DOHH2 (cell line): ENCODE measurements around the gene STIL.
A peak's percentile ranks its signal among the peaks of the same experiment; 100 is the strongest.

Experiments used
- H3F3A ChIP-seq: fragments of 200-600 bp; sonication (generic), shearing (Covaris generic); 2 replicates; pipeline ENCODE4 v1.6.0; 2016; ENCODE audit warnings: antibody characterized with exemption, mild to moderate bottlenecking; ENCODE audit not compliant: control insufficient read depth, insufficient read depth
- H3K27ac ChIP-seq: fragments of 200-600 bp; sonication (generic); 2 replicates; pipeline ENCODE4 v1.5.1; 2014; ENCODE audit warnings: low read depth, mild to moderate bottlenecking, low read length, moderate library complexity
- H3K27me3 ChIP-seq: fragments of 200-600 bp; sonication (generic); 2 replicates; pipeline ENCODE4 v1.6.1; 2014; ENCODE audit warnings: mild to moderate bottlenecking, low read length, mixed read lengths; ENCODE audit not compliant: control insufficient read depth
- H3K36me3 ChIP-seq: fragments of 200-600 bp; sonication (generic); 2 replicates; pipeline ENCODE4 v1.6.1; 2014; ENCODE audit warnings: mild to moderate bottlenecking, low read length, moderate library complexity, mixed read lengths; ENCODE audit not compliant: control insufficient read depth
- H3K4me1 ChIP-seq: fragments of 200-600 bp; sonication (generic); 2 replicates; pipeline ENCODE4 v1.6.1; 2014; ENCODE audit warnings: mild to moderate bottlenecking, low read length, mixed read lengths; ENCODE audit not compliant: control insufficient read depth
- H3K4me2 ChIP-seq: fragments of 200-600 bp; sonication (generic); 2 replicates; pipeline ENCODE4 v1.6.0; 2014; ENCODE audit warnings: mild to moderate bottlenecking, low read length, moderate library complexity
- H3K4me3 ChIP-seq: fragments of 200-600 bp; sonication (generic); 2 replicates; pipeline ENCODE4 v1.5.1; 2014; ENCODE audit warnings: mild to moderate bottlenecking, low read length, mixed read lengths
- H3K79me2 ChIP-seq: fragments of 200-600 bp; sonication (generic); 2 replicates; pipeline ENCODE4 v1.6.1; 2014; ENCODE audit warnings: mild to moderate bottlenecking, low read length, mixed read lengths; ENCODE audit not compliant: control insufficient read depth
- H3K9me2 ChIP-seq: fragments of 200-600 bp; sonication (generic); replicated peaks from 2 replicates; pipeline ENCODE4 v1.6.1; 2014; ENCODE audit warnings: mild to moderate bottlenecking, low read length, mixed read lengths; ENCODE audit not compliant: control insufficient read depth
- H3K9me3 ChIP-seq: fragments of 200-600 bp; sonication (generic); 2 replicates; pipeline ENCODE4 v1.6.1; 2014; ENCODE audit warnings: antibody characterized with exemption, low read length, mixed read lengths; ENCODE audit not compliant: control insufficient read depth, insufficient read depth
- H4K20me1 ChIP-seq: fragments of 200-600 bp; sonication (generic); 2 replicates; pipeline ENCODE4 v1.6.0; 2014; ENCODE audit warnings: low read depth, mild to moderate bottlenecking, antibody characterized with exemption, low read length, moderate library complexity; ENCODE audit not compliant: control insufficient read depth, insufficient read depth
- EZH2phosphoT487 ChIP-seq: fragments of 200-600 bp; sonication (generic); IDR thresholded peaks from 2 replicates; pipeline ENCODE4 v1.6.1; 2017; ENCODE audit warnings: borderline replicate concordance, mild to moderate bottlenecking, antibody characterized with exemption, low read length, moderate library complexity, mixed read lengths
- TF ChIP-seq, protein P1 (sequence below): fragments of 200-600 bp; sonication (generic); IDR thresholded peaks from one replicate; pipeline ENCODE4 v1.5.1; 2014; ENCODE audit warnings: antibody characterized with exemption, mild to moderate bottlenecking, low read depth, low read length; ENCODE audit not compliant: poor library complexity, severe bottlenecking

STIL gene

DNA sequence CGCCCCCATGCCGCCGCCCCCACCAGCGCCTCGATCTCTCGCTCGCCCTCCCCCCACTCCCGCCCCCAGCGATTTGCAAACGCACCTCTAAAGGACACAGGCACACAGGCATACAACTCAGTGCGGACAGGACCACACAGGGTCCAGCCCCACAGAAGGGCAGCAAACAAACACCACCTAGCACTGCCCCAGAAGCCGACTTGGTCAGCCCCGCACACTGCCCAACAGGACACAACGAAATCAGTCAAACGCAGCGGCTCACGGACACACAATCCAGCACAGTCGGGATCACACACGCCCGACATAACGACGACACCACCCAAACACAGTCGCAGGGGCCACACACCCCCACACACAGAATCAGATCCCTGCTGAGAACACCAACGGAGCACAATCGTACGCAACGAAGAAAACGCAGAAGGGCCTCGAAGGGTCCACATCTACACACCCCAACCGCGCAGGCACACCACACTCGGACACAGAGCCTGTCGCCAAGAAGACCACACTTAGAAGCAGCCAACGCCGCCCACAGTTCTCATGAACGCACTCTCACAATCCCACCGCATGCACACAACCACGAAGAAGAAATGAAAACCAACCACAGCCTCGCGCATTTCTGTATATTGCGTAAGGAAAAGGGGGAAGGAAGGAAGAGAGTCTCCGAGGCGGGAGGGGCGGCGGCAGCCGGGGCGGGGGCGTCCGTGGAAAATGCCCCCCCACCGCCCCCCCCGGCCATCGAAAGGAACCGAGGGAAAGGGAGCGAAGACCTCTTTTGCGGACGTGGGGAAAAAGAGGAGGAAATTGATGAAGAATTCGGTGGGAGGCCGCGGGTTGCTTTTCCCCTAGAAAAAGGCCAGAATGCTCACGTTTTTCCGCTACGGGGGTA is 82.4 kb downstream of the STIL start:
- no peaks in the 10 kb centered on the region for H3K4me1 ChIP-seq
- peak; percentile 95 for TF ChIP-seq EZH2phosphoT487
- TF ChIP-seq, protein P1, sequence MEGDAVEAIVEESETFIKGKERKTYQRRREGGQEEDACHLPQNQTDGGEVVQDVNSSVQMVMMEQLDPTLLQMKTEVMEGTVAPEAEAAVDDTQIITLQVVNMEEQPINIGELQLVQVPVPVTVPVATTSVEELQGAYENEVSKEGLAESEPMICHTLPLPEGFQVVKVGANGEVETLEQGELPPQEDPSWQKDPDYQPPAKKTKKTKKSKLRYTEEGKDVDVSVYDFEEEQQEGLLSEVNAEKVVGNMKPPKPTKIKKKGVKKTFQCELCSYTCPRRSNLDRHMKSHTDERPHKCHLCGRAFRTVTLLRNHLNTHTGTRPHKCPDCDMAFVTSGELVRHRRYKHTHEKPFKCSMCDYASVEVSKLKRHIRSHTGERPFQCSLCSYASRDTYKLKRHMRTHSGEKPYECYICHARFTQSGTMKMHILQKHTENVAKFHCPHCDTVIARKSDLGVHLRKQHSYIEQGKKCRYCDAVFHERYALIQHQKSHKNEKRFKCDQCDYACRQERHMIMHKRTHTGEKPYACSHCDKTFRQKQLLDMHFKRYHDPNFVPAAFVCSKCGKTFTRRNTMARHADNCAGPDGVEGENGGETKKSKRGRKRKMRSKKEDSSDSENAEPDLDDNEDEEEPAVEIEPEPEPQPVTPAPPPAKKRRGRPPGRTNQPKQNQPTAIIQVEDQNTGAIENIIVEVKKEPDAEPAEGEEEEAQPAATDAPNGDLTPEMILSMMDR, result no peak
- no peaks in the 10 kb centered on the region for H3K36me3 ChIP-seq
- H3K79me2 ChIP-seq, result no peaks in the 10 kb centered on the region
- H3K27ac ChIP-seq, result no peak overlapping the region
- no peak overlapping the region for H3K4me3 ChIP-seq
- H3K4me2 ChIP-seq, result no peak overlapping the region
- no peaks in the 10 kb centered on the region; the same call in 1 of the 2 replicates for H4K20me1 ChIP-seq
- no peaks in the 10 kb centered on the region for H3K9me3 ChIP-seq
- no peaks in the 10 kb centered on the region for H3K9me2 ChIP-seq
- H3K27me3 ChIP-seq, result peaks cover 76% of the 10 kb centered on the region
- H3F3A ChIP-seq, result no peaks in the 10 kb centered on the region

DNA sequence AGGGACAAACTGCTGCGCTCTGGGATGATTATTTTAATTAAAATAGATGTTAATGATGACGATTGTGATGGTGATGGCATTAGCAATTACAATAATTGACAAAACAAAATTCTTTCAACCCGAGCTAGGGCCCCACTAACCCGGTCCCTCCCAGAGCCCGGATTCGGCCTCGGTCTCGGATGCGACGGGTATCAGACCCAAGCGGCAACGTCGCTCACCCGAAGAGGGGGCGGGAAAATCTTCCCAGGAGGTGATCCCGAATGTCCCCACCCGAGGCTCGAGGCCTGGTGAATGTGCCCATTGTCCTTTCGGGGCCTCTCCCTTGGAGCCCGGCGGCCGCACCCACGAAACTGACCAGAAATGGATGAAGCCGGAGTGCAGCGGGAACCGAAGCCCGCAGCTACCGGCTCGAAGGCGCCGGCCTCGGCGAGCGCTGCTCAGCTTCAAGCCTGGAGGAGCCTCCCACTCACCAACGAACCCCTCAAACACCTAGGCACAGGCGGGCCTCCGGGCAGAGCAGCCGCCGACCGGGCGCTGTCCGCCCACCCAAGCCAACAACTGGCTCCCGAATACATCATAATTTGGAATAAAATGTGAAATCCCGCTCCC is 83.2 kb downstream of the STIL start:
- no peaks in the 10 kb centered on the region for H3F3A ChIP-seq
- TF ChIP-seq, protein P1, result no peak
- no peak; the same call in 1 of the 2 replicates for TF ChIP-seq EZH2phosphoT487
- no peaks in the 10 kb centered on the region for H3K4me1 ChIP-seq
- no peaks in the 10 kb centered on the region for H3K9me2 ChIP-seq
- H3K36me3 ChIP-seq, result no peaks in the 10 kb centered on the region
- no peak overlapping the region for H3K4me3 ChIP-seq
- peaks cover 83% of the 10 kb centered on the region for H3K27me3 ChIP-seq
- no peaks in the 10 kb centered on the region for H3K79me2 ChIP-seq
- H3K4me2 ChIP-seq, result no peak overlapping the region
- H3K9me3 ChIP-seq, result no peaks in the 10 kb centered on the region
- H4K20me1 ChIP-seq, result no peaks in the 10 kb centered on the region; the same call in 1 of the 2 replicates
- H3K27ac ChIP-seq, result no peak overlapping the region

DNA sequence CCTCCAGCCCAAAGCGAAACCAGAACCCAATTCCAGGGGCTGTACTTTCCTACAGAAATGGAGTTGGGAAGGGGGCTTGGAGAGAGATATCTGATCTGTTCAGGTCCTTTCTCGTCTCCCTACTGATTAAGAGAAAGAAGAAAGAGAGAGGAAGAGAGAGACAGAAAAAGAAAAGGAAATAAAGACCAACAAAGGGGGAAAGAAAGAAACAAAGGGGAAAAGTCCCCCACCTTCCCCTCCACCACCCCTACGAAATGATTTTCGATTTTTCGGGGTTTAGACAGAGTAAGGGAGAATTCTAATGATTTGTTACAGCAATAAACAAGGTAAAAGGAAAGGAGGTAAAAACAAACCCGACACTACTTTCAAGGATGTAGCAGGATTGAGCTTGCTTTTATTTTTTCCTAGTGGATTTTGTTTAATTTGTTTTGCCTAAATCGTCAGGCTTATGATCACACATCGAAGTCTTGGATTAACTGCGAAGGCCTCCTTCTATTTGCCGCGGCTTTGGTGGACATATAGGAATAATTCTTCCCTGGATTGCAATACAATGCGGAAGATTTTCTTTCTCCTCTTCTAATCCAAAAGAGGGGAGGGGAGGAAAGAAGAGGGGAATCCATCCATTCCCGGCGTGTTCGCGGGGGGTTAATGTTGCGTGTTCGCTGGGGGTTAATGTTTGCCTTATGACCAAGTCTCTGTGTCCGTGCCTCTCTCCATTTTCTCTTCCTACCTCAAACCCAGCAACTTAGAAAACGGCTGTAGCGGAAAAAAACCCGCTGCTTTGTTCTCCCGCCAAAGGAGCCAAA is 83.9 kb downstream of the STIL start:
- H3K36me3 ChIP-seq, result no peaks in the 10 kb centered on the region
- no peaks in the 10 kb centered on the region for H3F3A ChIP-seq
- H3K9me3 ChIP-seq, result no peaks in the 10 kb centered on the region
- H3K79me2 ChIP-seq, result no peaks in the 10 kb centered on the region
- TF ChIP-seq, protein P1, result no peak
- TF ChIP-seq EZH2phosphoT487, result peak; percentile 91
- no peaks in the 10 kb centered on the region; the same call in 1 of the 2 replicates for H4K20me1 ChIP-seq
- no peak overlapping the region for H3K4me3 ChIP-seq
- no peak overlapping the region for H3K4me2 ChIP-seq
- no peaks in the 10 kb centered on the region for H3K9me2 ChIP-seq
- no peaks in the 10 kb centered on the region for H3K4me1 ChIP-seq
- H3K27me3 ChIP-seq, result peaks cover 86% of the 10 kb centered on the region
- H3K27ac ChIP-seq, result no peak overlapping the region
